Nephron (organoid): ENCODE results near the gene POU6F2.

Experiments
- H3K27ac Mint-ChIP-seq, 3 experiments: 2 replicates each; pipeline ENCODE4 v1.8.0; 2020; ENCODE audit warnings: mixed read lengths in 3 of 3, mild to moderate bottlenecking in 2 of 3, moderate library complexity in 1 of 3
- H3K27me3 Mint-ChIP-seq: 2 replicates; pipeline ENCODE4 v1.8.0; 2021; ENCODE audit warnings: low read depth, mild to moderate bottlenecking, moderate library complexity, mixed read lengths
- H3K36me3 Mint-ChIP-seq: 2 replicates; pipeline ENCODE4 v1.8.0; 2020; ENCODE audit warnings: low read depth, mixed read lengths
- H3K4me1 Mint-ChIP-seq: 2 replicates; pipeline ENCODE4 v1.8.0; 2020; ENCODE audit warnings: mixed read lengths
- H3K4me3 Mint-ChIP-seq, 3 experiments: 2 replicates each; pipeline ENCODE4 v1.8.0; 2020; ENCODE audit warnings: mild to moderate bottlenecking in 3 of 3, mixed read lengths in 3 of 3, moderate library complexity in 2 of 3
- H3K9me3 Mint-ChIP-seq: 2 replicates; pipeline ENCODE4 v1.8.0; 2020; ENCODE audit warnings: mixed read lengths
- TF ChIP-seq, protein P1 (sequence below), 3 experiments: fragments of 200-600 bp; sonication (generic); IDR thresholded peaks; one replicate each; pipeline ENCODE4 v1.5.0; 2021; ENCODE audit warnings: antibody characterized with exemption in 3 of 3; ENCODE audit not compliant: unreplicated experiment in 3 of 3

POU6F2 gene

DNA sequence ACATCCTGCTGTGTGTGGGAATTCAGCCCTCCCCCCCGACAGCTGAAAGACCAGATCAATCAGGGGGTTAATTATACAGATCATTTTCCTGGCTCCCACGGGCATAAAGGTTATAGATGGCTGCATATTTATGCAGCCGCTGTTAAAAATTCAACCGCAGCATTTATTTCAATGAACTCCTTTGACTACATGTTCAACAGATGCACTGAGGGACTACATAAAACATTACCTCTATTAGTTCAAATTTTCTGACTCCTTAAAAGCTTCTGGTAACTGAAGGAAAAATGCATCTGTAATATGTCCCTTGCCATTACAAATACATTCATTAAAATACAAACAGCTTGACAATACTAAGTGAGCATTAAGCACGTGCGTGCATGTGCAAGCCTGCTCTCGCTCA is 538.8 kb downstream of the POU6F2 start:
- Mint-ChIP-seq H3K4me3 (no peak overlapping the region), H3K27ac (no peak overlapping the region), H3K27me3 (peaks cover 8% of the 10 kb centered on the region), H3K36me3 (no peaks in the 10 kb centered on the region), H3K9me3 (no peaks in the 10 kb centered on the region), H3K4me1 (no peaks in the 10 kb centered on the region)
- TF ChIP-seq, protein P1, sequence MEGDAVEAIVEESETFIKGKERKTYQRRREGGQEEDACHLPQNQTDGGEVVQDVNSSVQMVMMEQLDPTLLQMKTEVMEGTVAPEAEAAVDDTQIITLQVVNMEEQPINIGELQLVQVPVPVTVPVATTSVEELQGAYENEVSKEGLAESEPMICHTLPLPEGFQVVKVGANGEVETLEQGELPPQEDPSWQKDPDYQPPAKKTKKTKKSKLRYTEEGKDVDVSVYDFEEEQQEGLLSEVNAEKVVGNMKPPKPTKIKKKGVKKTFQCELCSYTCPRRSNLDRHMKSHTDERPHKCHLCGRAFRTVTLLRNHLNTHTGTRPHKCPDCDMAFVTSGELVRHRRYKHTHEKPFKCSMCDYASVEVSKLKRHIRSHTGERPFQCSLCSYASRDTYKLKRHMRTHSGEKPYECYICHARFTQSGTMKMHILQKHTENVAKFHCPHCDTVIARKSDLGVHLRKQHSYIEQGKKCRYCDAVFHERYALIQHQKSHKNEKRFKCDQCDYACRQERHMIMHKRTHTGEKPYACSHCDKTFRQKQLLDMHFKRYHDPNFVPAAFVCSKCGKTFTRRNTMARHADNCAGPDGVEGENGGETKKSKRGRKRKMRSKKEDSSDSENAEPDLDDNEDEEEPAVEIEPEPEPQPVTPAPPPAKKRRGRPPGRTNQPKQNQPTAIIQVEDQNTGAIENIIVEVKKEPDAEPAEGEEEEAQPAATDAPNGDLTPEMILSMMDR (IDR thresholded peaks at IDR 0.05; ENCODE audit: unreplicated experiment in 3 of 3), result no peak

GRCh38 chr7:39517240-39517639 is 539.5 kb downstream of the POU6F2 start:
- Mint-ChIP-seq H3K4me3 (no peak overlapping the region), H3K9me3 (no peaks in the 10 kb centered on the region), H3K27me3 (peaks cover 9% of the 10 kb centered on the region), H3K27ac (no peak overlapping the region), H3K36me3 (no peaks in the 10 kb centered on the region), H3K4me1 (no peaks in the 10 kb centered on the region)
- TF ChIP-seq, protein P1 (IDR thresholded peaks at IDR 0.05; ENCODE audit: unreplicated experiment in 3 of 3), result no peak
